ENCODE results near the gene GPR26. TPM values are rescaled to one million over a fixed set of nuclear protein-coding genes. Genes with fewer than 3 reads are reported as not detected.

GPR26 gene
- total RNA-seq, 2 experiments from 2014 or later: not detected

DNA sequence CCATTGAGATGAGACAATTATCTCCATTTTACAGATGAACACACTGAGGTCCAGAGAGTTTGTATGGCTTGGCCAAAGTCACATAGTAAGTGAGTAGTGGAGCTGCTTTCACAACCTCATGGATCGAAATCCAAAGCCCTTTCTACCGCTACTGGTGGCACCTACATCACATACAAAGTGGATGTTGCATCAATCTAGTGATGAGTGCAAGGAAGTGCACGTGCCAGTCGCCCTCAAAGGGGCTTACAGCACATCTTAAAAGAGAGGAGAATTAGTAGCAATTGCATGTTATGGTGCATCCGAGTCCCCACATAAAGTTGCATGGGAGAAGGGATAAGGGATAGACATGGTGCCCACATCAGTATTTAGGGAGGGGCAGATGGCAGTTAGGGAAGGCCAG is 31.0 kb upstream of the GPR26 start:
- no peaks in the 10 kb centered on the region for H3K9me2 ChIP-seq (ENCODE audit: insufficient read depth, low read length)
- H3K79me2 ChIP-seq (ENCODE audit: insufficient read depth, low read depth, low read length): no peaks in the 10 kb centered on the region
- CTCF ChIA-PET (ENCODE audit: unreplicated experiment): no interaction called here
- POLR2A ChIA-PET: no interaction called here
- no peaks in the 10 kb centered on the region for H3K4me1 ChIP-seq (ENCODE audit: insufficient read depth, low read length, poor library complexity, severe bottlenecking)
- no peak overlapping the region for H3K4me3 ChIP-seq (ENCODE audit: low read depth, low read length, poor library complexity, severe bottlenecking)
- no peak overlapping the region for H3K4me2 ChIP-seq (ENCODE audit: low read length)
- no peaks in the 10 kb centered on the region for H3K36me3 ChIP-seq (ENCODE audit: insufficient read depth, low read length)
- no peak for DNase-seq (ENCODE audit: low spot score)
- no peak for TF ChIP-seq EZH2phosphoT487 (IDR thresholded peaks at IDR 0.05; ENCODE audit: borderline replicate concordance, low read depth, low read length)
- no peak for TF ChIP-seq CTCF (conservative IDR thresholded peaks at IDR 0.05; ENCODE audit: low read length)
- no peaks in the 10 kb centered on the region for H3K9me3 ChIP-seq (ENCODE audit: low read length)
- no TSS peak for BruUV-seq (replicated peaks)
- no peak overlapping the region for H3K27ac ChIP-seq (ENCODE audit: low read depth, low read length, poor library complexity, severe bottlenecking)
- no peak overlapping the region for H2AFZ ChIP-seq (ENCODE audit: low read length)
- H4K20me1 ChIP-seq (ENCODE audit: insufficient read depth, low read length): no peaks in the 10 kb centered on the region
- intact Hi-C loops (cut with micrococcal nuclease; ENCODE audit: unreplicated experiment): no loop called here

DNA sequence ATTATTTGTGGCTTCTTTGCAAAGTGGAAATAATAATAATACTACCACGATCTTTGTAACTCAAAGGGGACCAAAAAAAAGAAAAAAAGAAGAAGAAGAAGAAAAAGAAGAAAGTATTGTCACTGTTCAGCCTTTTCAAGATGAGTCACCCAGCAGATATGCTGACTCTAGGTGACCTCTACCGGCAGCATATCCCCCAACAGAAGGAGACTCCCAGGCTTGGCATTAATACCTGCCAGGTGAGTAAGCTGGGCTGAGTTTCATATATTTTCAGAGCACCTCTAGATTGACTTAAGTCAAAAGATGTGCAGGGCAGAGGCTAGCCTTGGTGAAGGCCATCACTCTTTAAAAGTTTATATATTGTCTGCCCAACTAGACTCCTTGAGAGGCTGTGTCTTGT is 30.4 kb upstream of the GPR26 start:
- no peak for TF ChIP-seq CTCF (conservative IDR thresholded peaks at IDR 0.05; ENCODE audit: low read length)
- TF ChIP-seq EZH2phosphoT487 (IDR thresholded peaks at IDR 0.05; ENCODE audit: borderline replicate concordance, low read depth, low read length): no peak
- Histone ChIP-seq H3K4me3 (ENCODE audit: low read depth, low read length, poor library complexity, severe bottlenecking) (no peak overlapping the region), H3K79me2 (ENCODE audit: insufficient read depth, low read depth, low read length) (no peaks in the 10 kb centered on the region), H2AFZ (ENCODE audit: low read length) (no peak overlapping the region), H3K9me2 (ENCODE audit: insufficient read depth, low read length) (no peaks in the 10 kb centered on the region), H3K4me2 (ENCODE audit: low read length) (no peak overlapping the region), H3K9me3 (ENCODE audit: low read length) (no peaks in the 10 kb centered on the region), H4K20me1 (ENCODE audit: insufficient read depth, low read length) (no peaks in the 10 kb centered on the region), H3K4me1 (ENCODE audit: insufficient read depth, low read length, poor library complexity, severe bottlenecking) (no peaks in the 10 kb centered on the region), H3K27ac (ENCODE audit: low read depth, low read length, poor library complexity, severe bottlenecking) (no peak overlapping the region), H3K36me3 (ENCODE audit: insufficient read depth, low read length) (no peaks in the 10 kb centered on the region)
- no TSS peak for BruUV-seq (replicated peaks)
- POLR2A ChIA-PET: no interaction called here
- DNase-seq (ENCODE audit: low spot score): no peak
- intact Hi-C loops (cut with micrococcal nuclease; ENCODE audit: unreplicated experiment): no loop called here
- CTCF ChIA-PET (ENCODE audit: unreplicated experiment): no interaction called here

- no peak overlapping the region for H2AFZ ChIP-seq (ENCODE audit: low read length)
- no peaks in the 10 kb centered on the region for H3K4me1 ChIP-seq (ENCODE audit: insufficient read depth, low read length, poor library complexity, severe bottlenecking)
- no peaks in the 10 kb centered on the region for H3K79me2 ChIP-seq (ENCODE audit: insufficient read depth, low read depth, low read length)
- H3K36me3 ChIP-seq (ENCODE audit: insufficient read depth, low read length): no peaks in the 10 kb centered on the region
- H3K4me3 ChIP-seq (ENCODE audit: low read depth, low read length, poor library complexity, severe bottlenecking): no peak overlapping the region
- H3K27ac ChIP-seq (ENCODE audit: low read depth, low read length, poor library complexity, severe bottlenecking): no peak overlapping the region
- POLR2A ChIA-PET: no interaction called here
- no peaks in the 10 kb centered on the region for H3K9me3 ChIP-seq (ENCODE audit: low read length)
- CTCF ChIA-PET (ENCODE audit: unreplicated experiment): no interaction called here
- intact Hi-C loops (cut with micrococcal nuclease; ENCODE audit: unreplicated experiment): no loop called here
- no TSS peak for BruUV-seq (replicated peaks)
- no peaks in the 10 kb centered on the region for H3K9me2 ChIP-seq (ENCODE audit: insufficient read depth, low read length)
- H3K4me2 ChIP-seq (ENCODE audit: low read length): no peak overlapping the region
- no peak for DNase-seq (ENCODE audit: low spot score)
- TF ChIP-seq CTCF (conservative IDR thresholded peaks at IDR 0.05; ENCODE audit: low read length) (no peak), EZH2phosphoT487 (IDR thresholded peaks at IDR 0.05; ENCODE audit: borderline replicate concordance, low read depth, low read length) (no peak)
- no peaks in the 10 kb centered on the region for H4K20me1 ChIP-seq (ENCODE audit: insufficient read depth, low read length)
These were observed 29.4 kb upstream of the GPR26 start for GRCh38 chr10:123636598-123637325.

Data from OCI-LY7 (cell line).